GM12874 (cell line): ENCODE data around the gene ST3GAL4.

Experiments used
- TF ChIP-seq, protein P1 (sequence below): IDR thresholded peaks from 2 replicates; pipeline ENCODE4 v1.5.1; 2011; ENCODE audit warnings: low read depth, mild to moderate bottlenecking, control low read depth, low read length, moderate library complexity; ENCODE audit not compliant: insufficient read depth

The ST3GAL4 gene

DNA sequence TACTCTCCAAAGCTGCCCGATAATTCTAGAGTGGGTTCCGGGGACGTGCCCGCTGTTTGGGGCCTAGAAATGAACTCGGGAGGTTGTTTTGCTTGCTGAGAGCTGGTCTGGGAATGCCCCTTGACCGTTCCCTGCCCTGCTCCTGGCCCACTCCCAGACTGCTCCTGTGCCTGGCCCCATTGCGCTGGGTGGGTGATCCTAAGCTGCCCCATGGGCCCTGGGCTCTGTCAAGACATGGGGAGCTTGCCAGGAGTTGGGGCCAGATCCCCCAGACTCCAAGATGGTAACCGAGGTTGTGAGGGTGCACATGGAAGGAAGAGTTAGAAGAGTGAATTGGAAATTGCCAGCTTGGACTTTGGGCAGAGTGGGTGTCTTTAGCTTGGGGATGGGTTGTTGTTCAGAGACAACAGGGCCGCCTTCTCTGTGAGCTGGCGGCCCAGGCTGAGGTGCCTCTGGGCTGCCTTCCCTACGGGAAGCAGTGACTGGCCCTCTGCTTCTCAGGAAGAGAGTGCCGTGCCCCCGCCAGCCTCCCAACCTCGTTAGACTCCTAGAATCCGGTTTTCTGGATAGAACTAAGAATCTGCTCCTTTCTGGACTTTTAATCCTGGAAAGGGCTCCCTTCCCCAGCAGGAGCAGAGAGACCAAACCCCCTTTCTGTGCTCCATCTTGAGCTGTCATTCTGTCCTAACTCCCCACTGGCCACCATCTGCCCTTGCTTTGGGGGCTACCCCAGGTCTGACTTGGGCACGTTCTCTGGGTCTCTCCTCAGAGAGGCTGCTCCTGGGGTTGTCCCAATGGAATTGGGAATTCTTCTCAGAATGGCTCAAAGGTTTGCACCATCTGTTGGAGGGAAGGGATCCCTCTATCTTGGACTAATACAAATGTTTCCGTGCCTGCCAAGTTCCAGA lies 1.8 kb downstream of the ST3GAL4 start:
- TF ChIP-seq, protein P1, sequence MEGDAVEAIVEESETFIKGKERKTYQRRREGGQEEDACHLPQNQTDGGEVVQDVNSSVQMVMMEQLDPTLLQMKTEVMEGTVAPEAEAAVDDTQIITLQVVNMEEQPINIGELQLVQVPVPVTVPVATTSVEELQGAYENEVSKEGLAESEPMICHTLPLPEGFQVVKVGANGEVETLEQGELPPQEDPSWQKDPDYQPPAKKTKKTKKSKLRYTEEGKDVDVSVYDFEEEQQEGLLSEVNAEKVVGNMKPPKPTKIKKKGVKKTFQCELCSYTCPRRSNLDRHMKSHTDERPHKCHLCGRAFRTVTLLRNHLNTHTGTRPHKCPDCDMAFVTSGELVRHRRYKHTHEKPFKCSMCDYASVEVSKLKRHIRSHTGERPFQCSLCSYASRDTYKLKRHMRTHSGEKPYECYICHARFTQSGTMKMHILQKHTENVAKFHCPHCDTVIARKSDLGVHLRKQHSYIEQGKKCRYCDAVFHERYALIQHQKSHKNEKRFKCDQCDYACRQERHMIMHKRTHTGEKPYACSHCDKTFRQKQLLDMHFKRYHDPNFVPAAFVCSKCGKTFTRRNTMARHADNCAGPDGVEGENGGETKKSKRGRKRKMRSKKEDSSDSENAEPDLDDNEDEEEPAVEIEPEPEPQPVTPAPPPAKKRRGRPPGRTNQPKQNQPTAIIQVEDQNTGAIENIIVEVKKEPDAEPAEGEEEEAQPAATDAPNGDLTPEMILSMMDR: no peak

DNA sequence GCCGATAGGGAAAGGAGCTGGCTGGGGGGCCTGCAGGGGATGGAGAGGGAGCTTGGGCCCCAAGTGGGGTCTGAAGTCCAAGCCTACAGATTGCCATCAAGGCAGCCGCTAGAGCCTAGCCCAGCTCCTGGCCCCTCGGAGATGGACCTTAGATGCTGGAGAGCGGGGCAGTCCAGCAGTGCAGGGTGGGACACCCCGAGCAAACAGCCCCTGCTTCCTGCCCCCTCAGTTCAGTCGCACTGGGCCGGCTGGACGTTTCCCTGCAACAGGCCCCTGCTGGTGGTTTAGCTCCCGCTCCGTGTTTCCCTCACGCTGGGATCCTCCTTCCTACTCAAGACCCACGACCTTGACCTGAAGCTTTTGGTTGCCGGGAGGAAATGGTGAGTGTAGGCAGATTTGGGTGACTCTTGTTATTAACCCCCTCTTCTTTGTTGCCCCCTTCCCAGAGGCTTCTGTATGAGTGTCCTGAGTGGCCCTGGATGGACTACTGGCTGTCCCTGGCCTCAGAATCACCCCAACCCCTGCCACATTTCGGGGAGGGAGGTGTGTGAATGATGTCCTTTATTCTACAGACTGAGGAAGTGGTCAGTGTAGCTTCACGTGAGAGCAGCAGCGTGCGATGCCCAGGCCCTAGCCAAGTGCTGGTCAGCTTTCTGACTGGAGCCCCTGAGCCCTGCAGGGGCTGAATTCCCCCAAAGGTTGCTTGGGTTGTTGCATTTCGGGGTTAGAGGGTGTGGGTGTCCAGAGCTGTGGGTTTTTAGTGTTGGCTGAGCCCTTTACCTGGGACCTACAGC lies 2.7 kb downstream of the ST3GAL4 start:
- TF ChIP-seq, protein P1: no peak

DNA sequence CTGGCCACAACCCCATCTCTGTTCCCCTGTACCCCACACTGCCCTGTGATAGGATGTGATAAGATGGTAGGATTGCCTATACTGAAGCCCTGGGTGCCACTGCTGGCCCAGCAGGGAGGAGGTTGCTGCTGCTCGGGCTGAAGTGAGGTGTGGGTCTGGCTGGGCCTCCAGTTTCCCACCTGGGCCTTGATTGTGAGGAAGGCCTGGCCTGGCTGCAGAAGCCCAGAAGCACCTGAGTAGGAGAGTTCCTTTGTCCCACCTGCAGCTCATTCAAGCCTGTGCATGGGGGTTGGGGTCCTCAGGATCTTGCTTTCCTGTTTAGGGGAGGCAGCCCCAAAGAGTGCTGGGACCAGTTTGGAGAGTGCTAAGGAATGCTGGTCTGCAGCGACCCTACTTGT lies 3.3 kb downstream of the ST3GAL4 start:
- TF ChIP-seq, protein P1: no peak

DNA sequence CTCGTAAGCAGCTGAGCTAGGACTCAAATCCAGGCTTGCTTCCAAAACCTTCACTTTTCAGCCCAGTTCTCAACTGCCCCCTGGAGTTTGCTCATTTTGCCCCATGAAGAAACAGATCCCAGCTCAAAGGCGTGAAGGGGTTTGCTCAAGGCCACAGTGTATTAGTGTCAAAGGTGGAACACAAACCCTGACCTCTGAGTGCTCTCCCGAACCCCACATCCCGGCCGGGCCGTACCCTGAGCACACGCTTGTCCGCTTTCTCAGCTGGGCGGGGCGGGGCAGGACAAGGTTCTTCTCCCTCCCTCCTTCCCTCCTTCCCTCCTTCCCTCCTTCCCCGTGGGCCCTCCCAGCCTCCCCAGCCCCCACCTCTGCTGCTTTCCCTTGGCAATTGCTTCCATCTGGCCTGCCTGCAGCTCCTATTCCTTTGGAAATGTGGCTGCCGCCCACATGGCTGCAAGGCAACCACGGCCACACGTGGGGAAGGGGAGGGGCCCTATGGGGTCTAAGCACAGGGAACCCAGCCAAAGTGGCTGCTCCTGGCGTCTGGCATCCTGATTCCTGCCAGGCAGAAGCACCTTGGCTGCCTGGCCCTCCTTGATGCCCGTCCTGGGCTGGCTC lies 4.1 kb downstream of the ST3GAL4 start:
- TF ChIP-seq, protein P1: no peak

DNA sequence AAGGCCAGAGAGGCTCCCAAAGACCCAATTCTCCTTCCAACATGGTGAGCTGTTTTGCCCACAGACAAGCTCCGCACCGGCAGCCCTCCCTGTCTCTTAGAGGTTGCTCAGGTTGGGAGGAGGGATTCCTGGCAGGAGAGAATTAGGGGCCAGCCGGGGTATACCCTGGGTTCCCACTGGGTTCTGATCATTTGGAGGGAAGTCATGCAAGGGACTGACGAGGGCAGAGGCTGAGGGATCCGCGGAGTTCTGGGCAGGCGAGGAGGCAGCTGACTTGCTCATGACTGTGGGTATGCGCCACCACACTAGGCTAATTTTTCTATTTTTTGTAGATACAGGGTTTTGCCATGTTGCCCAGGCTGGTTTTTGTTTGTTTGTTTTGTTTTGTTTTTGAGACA lies 4.6 kb downstream of the ST3GAL4 start:
- TF ChIP-seq, protein P1: no peak

DNA sequence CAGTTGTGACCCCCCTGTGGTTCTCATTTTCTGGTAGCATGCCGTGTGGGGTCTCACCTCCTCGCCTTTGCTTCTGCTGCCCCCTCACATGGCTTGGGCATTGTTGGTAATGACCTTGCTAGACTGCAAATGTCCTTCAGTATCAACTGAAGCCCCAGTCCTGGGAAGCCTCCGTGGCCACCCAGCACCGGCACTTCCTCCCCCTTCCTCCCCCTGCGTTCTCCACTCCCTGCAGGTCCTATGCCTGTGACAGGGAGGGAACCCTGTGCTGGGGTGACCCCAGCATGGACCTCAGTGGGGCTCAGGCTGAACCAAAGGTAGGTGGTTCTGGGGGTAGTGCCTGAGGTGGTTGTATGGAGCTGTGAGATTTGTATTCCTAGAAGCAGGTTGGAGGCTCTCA lies 5.9 kb downstream of the ST3GAL4 start:
- TF ChIP-seq, protein P1: no peak
